Measurements from ENCODE around the gene TRIM2. TPM values are rescaled to one million over a fixed set of nuclear protein-coding genes. Genes with fewer than 3 reads are reported as not detected.
A peak's percentile ranks its signal among the peaks of the same experiment; 100 is the strongest.
"Not testable (repeated sequence)": the region's sequence is repeated elsewhere in the genome, so short reads cannot be mapped to it uniquely, and the experiment has no call there.

The TRIM2 gene
- total RNA-seq, result 100 to 1,000 TPM in 6 of 8 experiments, 10 to 100 TPM in 2; 41.9 to 184 (median 133) TPM

- peak within 1 kb of the TSS in 1 of 2 donors; percentile 49 for H3K27ac ChIP-seq
- peaks cover 15 to 40% of the 10 kb centered on the region in 2 donors for H3K4me1 ChIP-seq (replicated peaks in 1 of 2)
- peak within 1 kb of the TSS; percentile 8 to 39 (median 23) for H3K4me3 ChIP-seq
- peak; percentile 63 to 80 (median 77) for ATAC-seq (replicated peaks in 6 of 8)
- in situ Hi-C loops (cut with MboI; ENCODE audit: low pct_unique_long_range_greater_than_20kb in 2 of 9, low sequenced_read_pairs in 9 of 9, unreplicated experiment in 9 of 9), result no loop called here
- WGBS, 10 experiments, result 0 to 18% (median 5%) methylated on average over 1 to 8 of the region's 11 CpGs; no CpG with 5 or more reads in 2 of the 10 experiments
Observed at GRCh38 chr4:153204247-153204671, at the start of gene TRIM2. TRIM2 (plus strand) TSS chr4:153204443; CDS start chr4:153204531, 88 bp downstream.

- H3K4me3 ChIP-seq, result no peak overlapping the region
- no peak overlapping the region for H3K27ac ChIP-seq
- in situ Hi-C loops (cut with MboI; ENCODE audit: low pct_unique_long_range_greater_than_20kb in 2 of 9, low sequenced_read_pairs in 9 of 9, unreplicated experiment in 9 of 9), result loop anchor here in 1 of 9 experiments (25.0 kb wide), 1 partner anchor 107 kb away; no protein-coding TSS in a partner anchor
- peaks cover 29 to 32% of the 10 kb centered on the region in 2 donors for H3K4me1 ChIP-seq (replicated peaks in 1 of 2)
- 57 to 80% (median 67%) methylated on average over 1 of the region's 1 CpG; no CpG with 5 or more reads in 6 of the 10 experiments for WGBS, 10 experiments
- no peak for ATAC-seq (replicated peaks in 6 of 8)
Observed at GRCh38 chr4:153155686-153156085, 48.6 kb upstream of the TRIM2 start.

GRCh38 chr4:153156263-153156662 lies 48.0 kb upstream of the TRIM2 start:
- Histone ChIP-seq H3K27ac (no peak overlapping the region), H3K4me1 (replicated peaks in 1 of 2) (peaks cover 28 to 34% of the 10 kb centered on the region in 2 donors), H3K4me3 (no peak overlapping the region)
- 0 to 80% (median 41%) methylated on average over 1 to 3 of the region's 4 CpGs; no CpG with 5 or more reads in 2 of the 10 experiments for WGBS, 10 experiments
- in situ Hi-C loops (cut with MboI; ENCODE audit: low pct_unique_long_range_greater_than_20kb in 2 of 9, low sequenced_read_pairs in 9 of 9, unreplicated experiment in 9 of 9), result loop anchor here in 1 of 9 experiments (25.0 kb wide), 1 partner anchor 106 kb away; no protein-coding TSS in a partner anchor
- ATAC-seq (replicated peaks in 6 of 8), result no peak

GRCh38 chr4:153156721-153157120 lies 47.5 kb upstream of the TRIM2 start:
- in situ Hi-C loops (cut with MboI; ENCODE audit: low pct_unique_long_range_greater_than_20kb in 2 of 9, low sequenced_read_pairs in 9 of 9, unreplicated experiment in 9 of 9), result loop anchor here in 1 of 9 experiments (25.0 kb wide), 1 partner anchor 106 kb away; no protein-coding TSS in a partner anchor
- ATAC-seq (replicated peaks in 6 of 8), result no peak
- H3K4me3 ChIP-seq, result no peak overlapping the region

GRCh38 chr4:153159016-153159415 lies 45.2 kb upstream of the TRIM2 start:
- WGBS, 10 experiments, result 81 to 100% (median 91%) methylated on average over 2 to 4 of the region's 4 CpGs
- no peak overlapping the region for H3K27ac ChIP-seq
- peaks cover 21 to 28% of the 10 kb centered on the region in 2 donors for H3K4me1 ChIP-seq (replicated peaks in 1 of 2)
- H3K4me3 ChIP-seq, result no peak overlapping the region
- in situ Hi-C loops (cut with MboI; ENCODE audit: low pct_unique_long_range_greater_than_20kb in 2 of 9, low sequenced_read_pairs in 9 of 9, unreplicated experiment in 9 of 9), result loop anchor here in 1 of 9 experiments (25.0 kb wide), 1 partner anchor 103 kb away; no protein-coding TSS in a partner anchor
- ATAC-seq (replicated peaks in 6 of 8), result no peak

More at GRCh38 chr4:153156721-153157120, 47.5 kb upstream of the TRIM2 start:
- H3K27ac ChIP-seq, result no peak overlapping the region
- 60 to 100% (median 82%) methylated on average over 1 to 3 of the region's 5 CpGs; no CpG with 5 or more reads in 3 of the 10 experiments for WGBS, 10 experiments
- H3K4me1 ChIP-seq (replicated peaks in 1 of 2), result peaks cover 23 to 31% of the 10 kb centered on the region in 2 donors

GRCh38 chr4:153159728-153160221 lies 44.5 kb upstream of the TRIM2 start:
- H3K4me1 ChIP-seq (replicated peaks in 1 of 2), result peaks cover 14 to 21% of the 10 kb centered on the region in 2 donors
- H3K27ac ChIP-seq, result no peak overlapping the region
- ATAC-seq (replicated peaks in 6 of 8), result no peak
- in situ Hi-C loops (cut with MboI; ENCODE audit: low pct_unique_long_range_greater_than_20kb in 2 of 9, low sequenced_read_pairs in 9 of 9, unreplicated experiment in 9 of 9), result loop anchor here in 1 of 9 experiments (25.0 kb wide), 1 partner anchor 103 kb away; no protein-coding TSS in a partner anchor
- no peak overlapping the region for H3K4me3 ChIP-seq
- WGBS, 10 experiments, result 13 to 94% (median 80%) methylated on average over 2 to 5 of the region's 5 CpGs

- 67 to 100% (median 98%) methylated on average over 1 to 4 of the region's 4 CpGs; no CpG with 5 or more reads in 3 of the 10 experiments for WGBS, 10 experiments
Observed at GRCh38 chr4:153160821-153161220, 43.4 kb upstream of the TRIM2 start.

GRCh38 chr4:153161226-153161963 lies 42.8 kb upstream of the TRIM2 start:
- 49 to 85% (median 61%) methylated on average over 1 to 7 of the region's 7 CpGs for WGBS, 10 experiments
- no peak for ATAC-seq (replicated peaks in 6 of 8)
- peaks cover under 1 to 6% of the 10 kb centered on the region in 2 donors for H3K4me1 ChIP-seq (replicated peaks in 1 of 2)
- no peak overlapping the region for H3K4me3 ChIP-seq
- no peak overlapping the region for H3K27ac ChIP-seq
- in situ Hi-C loops (cut with MboI; ENCODE audit: low pct_unique_long_range_greater_than_20kb in 2 of 9, low sequenced_read_pairs in 9 of 9, unreplicated experiment in 9 of 9), result loop anchor here in 1 of 9 experiments (25.0 kb wide), 1 partner anchor 101 kb away; no protein-coding TSS in a partner anchor

More at GRCh38 chr4:153160821-153161220, 43.4 kb upstream of the TRIM2 start:
- no peak for ATAC-seq (replicated peaks in 6 of 8)
- Histone ChIP-seq H3K27ac (no peak overlapping the region), H3K4me1 (replicated peaks in 1 of 2) (peaks cover 6 to 10% of the 10 kb centered on the region in 2 donors), H3K4me3 (no peak overlapping the region)
- in situ Hi-C loops (cut with MboI; ENCODE audit: low pct_unique_long_range_greater_than_20kb in 2 of 9, low sequenced_read_pairs in 9 of 9, unreplicated experiment in 9 of 9), result loop anchor here in 1 of 9 experiments (25.0 kb wide), 1 partner anchor 101 kb away; no protein-coding TSS in a partner anchor

- not testable (repeated sequence) for H3K4me1 ChIP-seq (replicated peaks in 1 of 2); H3K4me3 ChIP-seq; ATAC-seq (replicated peaks in 6 of 8); H3K27ac ChIP-seq
- WGBS, 10 experiments, result 49 to 100% (median 96%) methylated on average over 1 to 5 of the region's 5 CpGs
- in situ Hi-C loops (cut with MboI; ENCODE audit: low pct_unique_long_range_greater_than_20kb in 2 of 9, low sequenced_read_pairs in 9 of 9, unreplicated experiment in 9 of 9), result loop anchor here in 1 of 9 experiments (25.0 kb wide), 1 partner anchor 97 kb away; no protein-coding TSS in a partner anchor
Observed at GRCh38 chr4:153165236-153165635, 39.0 kb upstream of the TRIM2 start.

- Histone ChIP-seq H3K4me3 (no peak overlapping the region), H3K4me1 (replicated peaks in 1 of 2) (no peaks in the 10 kb centered on the region), H3K27ac (no peak overlapping the region)
- ATAC-seq (replicated peaks in 6 of 8), result no peak
- in situ Hi-C loops (cut with MboI; ENCODE audit: low pct_unique_long_range_greater_than_20kb in 2 of 9, low sequenced_read_pairs in 9 of 9, unreplicated experiment in 9 of 9), result loop anchor here in 1 of 9 experiments (25.0 kb wide), 1 partner anchor 95 kb away; no protein-coding TSS in a partner anchor
- 26 to 97% (median 73%) methylated on average over 3 to 5 of the region's 5 CpGs for WGBS, 10 experiments
Observed at GRCh38 chr4:153166716-153167501, 37.3 kb upstream of the TRIM2 start.

- in situ Hi-C loops (cut with MboI; ENCODE audit: low pct_unique_long_range_greater_than_20kb in 2 of 9, low sequenced_read_pairs in 9 of 9, unreplicated experiment in 9 of 9), result loop anchor here in 1 of 9 experiments (25.0 kb wide), 1 partner anchor 93 kb away; no protein-coding TSS in a partner anchor
- no peak for ATAC-seq (replicated peaks in 6 of 8)
- Histone ChIP-seq H3K4me1 (replicated peaks in 1 of 2) (peaks cover 0 to 3% of the 10 kb centered on the region in 2 donors), H3K27ac (no peak overlapping the region), H3K4me3 (no peak overlapping the region)
- WGBS, 10 experiments, result 43 to 100% (median 64%) methylated on average over 1 to 7 of the region's 8 CpGs
Observed at GRCh38 chr4:153169776-153170175, 34.5 kb upstream of the TRIM2 start.

GRCh38 chr4:153170407-153170806 lies 33.8 kb upstream of the TRIM2 start:
- in situ Hi-C loops (cut with MboI; ENCODE audit: low pct_unique_long_range_greater_than_20kb in 2 of 9, low sequenced_read_pairs in 9 of 9, unreplicated experiment in 9 of 9), result loop anchor here in 1 of 9 experiments (25.0 kb wide), 1 partner anchor 92 kb away; no protein-coding TSS in a partner anchor
- Histone ChIP-seq H3K27ac (no peak overlapping the region), H3K4me1 (replicated peaks in 1 of 2) (peaks cover 0 to 3% of the 10 kb centered on the region in 2 donors), H3K4me3 (no peak overlapping the region)
- WGBS, 10 experiments, result 89 to 100% methylated on average over 1 to 2 of the region's 2 CpGs; no CpG with 5 or more reads in 8 of the 10 experiments
- ATAC-seq (replicated peaks in 6 of 8), result no peak

Data from motor neuron (in vitro differentiated cells).